Measurements from ENCODE around the gene XKR7.
"Not testable (repeated sequence)": the region's sequence is repeated elsewhere in the genome, so short reads cannot be mapped to it uniquely, and the experiment has no call there.

The XKR7 gene, protein sequence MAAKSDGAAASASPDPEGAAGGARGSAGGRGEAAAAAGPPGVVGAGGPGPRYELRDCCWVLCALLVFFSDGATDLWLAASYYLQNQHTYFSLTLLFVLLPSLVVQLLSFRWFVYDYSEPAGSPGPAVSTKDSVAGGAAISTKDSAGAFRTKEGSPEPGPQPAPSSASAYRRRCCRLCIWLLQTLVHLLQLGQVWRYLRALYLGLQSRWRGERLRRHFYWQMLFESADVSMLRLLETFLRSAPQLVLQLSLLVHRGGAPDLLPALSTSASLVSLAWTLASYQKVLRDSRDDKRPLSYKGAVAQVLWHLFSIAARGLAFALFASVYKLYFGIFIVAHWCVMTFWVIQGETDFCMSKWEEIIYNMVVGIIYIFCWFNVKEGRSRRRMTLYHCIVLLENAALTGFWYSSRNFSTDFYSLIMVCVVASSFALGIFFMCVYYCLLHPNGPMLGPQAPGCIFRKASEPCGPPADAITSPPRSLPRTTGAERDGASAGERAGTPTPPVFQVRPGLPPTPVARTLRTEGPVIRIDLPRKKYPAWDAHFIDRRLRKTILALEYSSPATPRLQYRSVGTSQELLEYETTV

DNA sequence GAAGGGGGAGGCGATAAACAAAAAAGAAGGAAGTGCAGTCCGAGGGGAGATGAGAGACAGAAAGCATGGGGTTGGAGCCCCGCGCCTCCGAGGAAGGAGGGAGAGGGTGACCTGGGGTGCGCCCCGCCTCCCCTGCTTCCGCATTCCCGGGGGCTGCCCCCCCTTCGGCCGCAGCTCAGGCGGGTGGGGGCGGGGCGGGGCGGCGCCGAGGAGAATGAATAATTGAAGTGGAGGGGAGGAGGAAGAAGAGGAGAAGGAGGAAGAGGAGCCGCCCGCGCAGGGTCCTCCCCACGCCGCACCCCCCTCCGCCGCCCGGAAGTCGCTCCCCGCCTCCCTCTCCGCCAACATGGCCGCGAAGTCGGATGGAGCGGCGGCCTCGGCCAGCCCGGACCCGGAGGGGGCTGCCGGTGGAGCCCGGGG lies at the start of gene XKR7:
TSS of gene XKR7 (plus strand) at position 322 of the 420 bp plus-strand sequence. CDS start at position 347, 25 bp downstream.
- DNase-seq: no peak

DNA sequence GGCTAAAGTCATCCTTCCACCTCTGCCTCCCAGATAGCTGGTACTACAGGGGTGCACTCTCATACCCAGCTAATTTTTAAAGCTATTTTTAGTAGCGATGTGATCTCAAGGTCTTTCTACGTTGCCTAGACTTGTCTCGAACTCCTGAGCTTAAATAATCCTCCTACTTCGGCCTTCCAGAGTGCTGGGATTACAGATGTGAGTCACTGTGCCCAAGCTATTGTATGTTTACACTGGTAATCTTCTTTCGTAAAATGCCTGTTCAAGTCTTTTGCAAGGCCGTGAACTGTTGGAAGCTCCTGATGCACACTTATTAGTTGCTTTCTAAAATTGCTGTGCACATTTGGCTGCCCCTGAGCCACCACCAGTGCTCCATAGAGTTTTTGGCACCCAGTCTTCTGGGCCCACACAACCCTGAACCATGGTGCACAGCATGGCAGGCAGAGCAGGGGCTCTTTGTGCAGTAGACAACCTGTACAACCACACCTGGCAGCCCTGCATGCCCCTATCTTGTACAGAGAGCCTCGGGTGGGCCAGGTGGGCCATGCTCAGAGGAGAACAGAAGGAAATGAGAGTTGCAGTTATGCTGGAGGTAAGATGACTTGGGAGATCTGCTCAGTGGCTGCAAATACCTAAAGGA lies 49.4 kb upstream of the XKR7 start:
- DNase-seq: no peak

DNA sequence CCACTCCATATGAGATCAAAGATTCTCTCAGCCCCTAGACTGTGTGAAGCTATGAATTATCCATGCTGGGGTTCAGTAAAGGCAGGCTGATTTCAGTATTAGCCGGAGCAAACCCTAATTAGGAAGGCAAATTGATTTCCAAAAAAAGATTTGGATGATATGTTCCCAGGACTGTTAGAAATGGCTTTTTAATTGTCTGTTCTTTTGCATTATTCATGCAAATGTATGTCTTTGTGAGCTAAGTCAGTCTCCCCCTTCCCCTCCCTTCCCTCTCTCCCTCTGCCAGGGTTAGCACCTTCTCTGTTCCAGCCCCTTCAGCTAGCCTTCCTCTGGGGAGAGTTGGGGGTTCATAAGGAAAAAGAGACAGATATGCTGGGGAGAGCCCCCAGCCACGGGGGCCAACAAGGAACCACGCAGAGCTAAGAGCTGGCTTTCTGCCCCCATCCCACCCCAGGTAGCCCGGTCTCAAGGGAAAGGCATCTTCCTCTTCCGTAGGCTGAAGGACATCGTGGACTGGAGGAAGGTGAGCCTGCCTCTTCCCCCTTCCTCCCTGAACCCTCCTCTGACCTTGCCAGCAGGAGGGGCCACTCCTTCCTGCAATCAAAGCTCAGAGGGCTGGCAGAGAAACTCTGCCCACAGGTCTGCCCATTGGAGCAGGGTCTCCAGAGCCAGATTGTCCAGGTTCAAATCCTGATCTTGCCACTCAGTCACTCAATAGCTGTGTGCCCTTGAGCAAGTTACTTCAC lies 48.4 kb upstream of the XKR7 start:
- DNase-seq: no peak

DNA sequence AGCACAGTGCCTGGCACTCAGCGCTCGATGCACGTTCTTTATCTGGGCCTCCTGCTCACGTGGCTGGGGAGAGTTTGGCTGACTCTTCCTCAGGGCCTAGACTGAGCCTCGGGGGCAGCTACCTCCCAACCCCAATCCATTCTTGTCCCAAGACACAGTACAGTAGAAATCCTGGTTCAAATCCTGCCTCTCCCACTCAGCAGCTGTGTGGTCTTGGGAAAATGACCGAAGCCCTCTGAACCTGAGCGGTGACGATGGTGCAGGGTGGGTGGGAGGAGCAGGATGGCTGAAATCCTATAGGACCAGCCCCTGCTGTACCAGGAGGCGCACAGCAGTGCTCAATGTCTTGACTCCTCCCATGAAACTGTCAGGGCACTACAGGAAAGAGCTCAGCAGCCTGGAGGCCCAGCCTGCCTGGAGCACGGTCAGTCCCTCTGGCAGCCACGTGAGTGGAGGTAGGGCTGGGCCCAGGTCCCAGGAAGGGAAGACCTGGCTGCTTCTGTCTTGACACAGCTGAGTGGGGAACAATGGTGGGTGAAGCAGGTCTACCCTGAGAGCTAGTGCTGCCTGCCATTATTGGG lies 47.6 kb upstream of the XKR7 start:
- no peak for DNase-seq

DNA sequence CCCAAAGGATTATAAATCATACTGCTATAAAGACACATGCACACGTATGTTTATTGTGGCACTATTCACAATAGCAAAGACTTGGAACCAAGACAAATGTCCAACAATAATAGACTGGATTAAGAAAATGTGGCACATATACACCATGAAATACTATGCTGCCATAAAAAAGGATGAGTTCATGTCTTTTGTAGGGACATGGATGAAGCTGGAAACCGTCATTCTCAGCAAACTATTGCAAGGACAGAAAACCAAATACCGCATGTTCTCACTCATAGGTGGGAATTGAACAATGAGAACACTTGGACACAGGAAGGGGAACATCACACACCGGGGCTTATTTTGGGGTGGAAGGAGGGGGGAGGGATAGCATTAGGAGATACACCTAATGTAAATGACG lies 46.5 kb upstream of the XKR7 start:
- DNase-seq: not testable (repeated sequence)

DNA sequence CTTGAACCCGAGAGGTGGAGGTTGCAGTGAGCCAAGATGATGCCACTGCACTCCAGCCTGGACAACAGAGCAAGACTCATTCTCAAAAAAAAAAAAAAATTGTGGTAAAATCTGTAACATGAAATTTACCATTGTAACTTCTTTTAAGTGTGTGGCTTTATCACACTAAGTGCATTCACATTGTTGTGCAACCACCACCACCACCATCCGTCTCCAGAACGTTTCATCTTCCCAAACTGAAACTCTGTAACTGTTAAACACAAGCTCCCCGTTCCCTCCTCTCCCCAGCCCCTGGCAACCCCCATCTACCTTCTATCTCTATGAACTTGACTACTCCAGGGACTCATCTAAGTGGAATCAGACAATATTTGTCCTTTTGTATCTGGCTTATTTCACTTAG lies 45.8 kb upstream of the XKR7 start:
- no peak for DNase-seq

DNA sequence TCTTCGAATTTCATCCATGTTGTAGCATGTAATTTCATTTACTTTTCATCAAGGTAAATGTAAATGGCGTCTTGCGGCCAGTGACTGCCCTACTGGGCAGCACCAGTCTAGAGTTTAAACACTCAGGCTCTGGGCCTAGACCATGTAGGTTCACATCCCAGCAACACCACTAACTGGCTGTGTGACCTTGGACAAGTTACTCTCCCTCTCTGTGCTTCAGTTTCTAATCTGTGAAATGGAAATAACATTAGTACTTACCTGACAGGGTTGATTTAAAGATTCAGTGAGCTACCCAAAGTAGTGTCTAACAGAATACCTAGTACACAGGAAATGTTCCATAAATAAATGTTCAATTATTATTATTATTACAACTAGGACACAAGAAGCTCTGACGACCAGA lies 45.4 kb upstream of the XKR7 start:
- no peak for DNase-seq

DNA sequence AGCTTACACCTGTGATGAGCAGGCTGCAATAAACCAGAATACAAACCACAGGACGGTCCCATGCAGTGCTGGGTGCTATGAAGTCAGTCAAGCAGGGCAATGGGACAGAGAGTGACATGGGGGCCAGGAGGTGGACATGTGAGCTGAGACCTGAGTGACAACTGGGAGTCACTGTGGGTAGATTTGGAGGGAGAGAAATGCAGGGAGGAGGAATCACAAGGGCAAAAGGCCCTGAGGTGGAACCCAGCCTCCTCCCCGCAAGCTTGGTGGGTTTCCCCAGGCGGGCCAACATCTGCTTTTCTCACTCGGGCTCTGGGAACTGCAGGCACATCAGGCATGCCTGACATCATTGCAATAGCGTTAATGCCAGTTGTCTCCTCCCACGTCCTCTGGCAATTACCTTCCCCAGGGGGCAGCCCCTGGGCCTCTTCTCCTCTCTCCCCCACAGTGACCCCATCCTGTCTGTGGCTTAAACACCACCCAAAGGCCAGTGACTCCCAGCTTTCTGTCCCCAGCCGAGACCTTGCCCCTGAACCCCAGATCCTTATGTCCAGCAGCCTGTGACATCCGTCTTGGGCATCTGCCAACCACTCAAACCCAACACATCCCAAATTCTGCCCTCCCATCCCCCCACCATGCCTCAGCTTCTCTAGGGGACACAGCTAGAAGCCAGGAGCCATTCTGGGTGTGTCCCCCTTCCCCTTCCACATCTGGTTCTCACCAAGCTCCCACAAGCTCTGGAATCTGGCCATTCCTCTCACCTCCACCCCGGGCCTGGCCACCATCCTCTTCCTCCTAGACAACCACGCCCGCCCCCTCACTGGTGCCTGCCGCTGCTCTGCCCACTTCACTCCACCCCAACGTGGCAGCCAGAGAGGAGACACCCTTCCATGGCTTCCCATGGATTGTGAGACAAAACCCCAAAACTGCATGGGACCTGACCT lies 44.3 kb upstream of the XKR7 start:
- no peak for DNase-seq

DNA sequence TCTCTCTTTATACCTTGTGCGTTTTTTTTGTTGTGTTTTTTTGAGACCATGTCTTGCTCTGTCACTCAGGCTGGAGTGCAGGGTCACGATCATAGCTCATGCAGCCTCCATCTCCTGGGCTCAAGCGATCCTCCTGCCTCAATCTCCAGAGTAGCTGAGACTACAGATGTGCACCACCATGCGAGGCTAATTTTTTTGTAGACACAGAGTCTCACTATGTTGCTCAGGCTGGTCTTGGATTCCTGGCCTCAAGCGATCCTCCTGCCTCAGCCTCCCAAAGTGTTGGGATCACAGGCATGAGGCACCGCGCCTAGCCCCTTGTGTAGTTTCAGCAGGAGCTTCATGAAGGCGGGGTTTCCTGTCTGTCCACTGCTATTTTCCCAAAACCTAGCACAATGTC lies 43.4 kb upstream of the XKR7 start:
- DNase-seq: no peak

DNA sequence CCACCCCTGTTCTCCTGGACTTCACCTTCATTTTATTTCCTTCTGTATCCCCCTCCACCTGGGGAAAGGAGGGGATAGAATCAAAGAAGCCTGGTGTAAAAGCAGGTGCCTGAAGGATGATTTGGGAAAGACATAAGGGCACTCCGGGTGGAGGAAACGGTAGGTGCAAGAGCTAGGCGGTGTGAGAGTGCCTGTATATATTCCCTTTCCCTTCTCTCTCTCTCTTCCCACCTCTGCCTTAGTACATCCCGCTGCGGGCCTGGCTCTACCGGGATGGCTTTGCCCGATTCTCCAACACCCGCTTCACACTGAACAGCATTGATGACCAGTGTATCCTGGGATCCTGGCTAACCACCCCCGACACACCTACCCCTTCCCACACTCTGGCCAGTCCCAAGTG lies 42.3 kb upstream of the XKR7 start:
- DNase-seq: no peak

DNA sequence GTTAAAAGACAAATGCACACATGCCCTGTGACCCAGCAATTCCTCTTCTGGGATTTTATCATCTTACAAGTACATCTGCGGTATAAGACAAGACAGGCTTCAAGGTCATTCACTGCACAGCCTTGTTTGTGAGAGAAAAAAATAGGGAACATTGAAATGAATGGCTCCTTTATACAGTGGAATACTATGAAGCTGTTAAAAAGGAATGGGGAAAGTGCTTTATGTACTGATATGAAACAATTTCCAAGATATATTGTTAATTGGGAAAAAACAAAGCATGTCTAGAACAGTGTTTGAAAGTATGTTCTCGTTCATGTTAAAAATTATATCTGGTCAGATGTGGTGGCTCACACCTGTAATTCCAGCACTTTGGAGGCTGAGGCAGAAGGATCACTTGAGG lies 41.5 kb upstream of the XKR7 start:
- no peak for DNase-seq

DNA sequence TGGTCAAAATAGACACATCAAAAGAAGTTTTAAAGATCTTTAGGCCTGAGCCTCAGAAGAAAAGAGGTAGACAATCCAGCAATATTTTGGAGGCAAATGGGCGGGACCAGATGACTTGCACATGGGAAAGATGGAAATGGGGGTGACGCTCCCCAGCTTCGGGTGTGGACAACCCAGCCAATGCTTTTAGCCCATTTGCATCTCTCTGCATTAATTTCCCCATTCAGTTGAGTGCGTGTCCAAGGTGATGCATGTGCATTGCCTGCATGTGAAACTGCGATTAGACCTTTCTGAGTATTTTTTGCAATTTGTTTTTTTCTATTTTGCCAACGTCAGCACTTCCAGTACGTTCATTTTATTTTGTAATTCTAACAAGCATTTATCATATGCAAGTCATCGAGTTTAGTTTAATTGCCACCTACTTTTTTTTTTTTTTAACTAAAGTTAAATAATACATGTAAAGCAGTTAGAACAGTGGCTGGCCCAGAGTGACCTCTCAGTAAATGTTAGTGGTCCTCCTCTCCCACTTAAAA lies 40.3 kb upstream of the XKR7 start:
- DNase-seq: no peak

DNA sequence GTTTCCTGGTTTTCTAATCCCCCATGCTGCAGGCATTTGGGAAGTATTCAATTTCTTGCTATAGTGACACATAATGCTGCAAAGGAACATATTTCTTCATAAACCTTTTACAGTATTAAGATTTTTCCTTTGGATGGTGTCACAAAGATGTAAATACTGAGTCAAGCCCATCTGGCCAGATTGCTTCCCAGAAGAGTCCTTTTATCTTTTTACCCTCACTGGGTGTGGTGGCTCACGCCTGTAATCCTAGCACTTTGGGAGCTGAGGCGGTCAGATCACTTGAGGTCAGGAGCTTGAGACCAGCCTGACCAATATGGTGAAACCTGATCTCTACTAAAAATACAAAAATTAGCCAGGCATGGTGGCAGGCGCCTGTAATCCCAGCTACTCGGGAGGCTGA lies 38.3 kb upstream of the XKR7 start:
- not testable (repeated sequence) for DNase-seq

DNA sequence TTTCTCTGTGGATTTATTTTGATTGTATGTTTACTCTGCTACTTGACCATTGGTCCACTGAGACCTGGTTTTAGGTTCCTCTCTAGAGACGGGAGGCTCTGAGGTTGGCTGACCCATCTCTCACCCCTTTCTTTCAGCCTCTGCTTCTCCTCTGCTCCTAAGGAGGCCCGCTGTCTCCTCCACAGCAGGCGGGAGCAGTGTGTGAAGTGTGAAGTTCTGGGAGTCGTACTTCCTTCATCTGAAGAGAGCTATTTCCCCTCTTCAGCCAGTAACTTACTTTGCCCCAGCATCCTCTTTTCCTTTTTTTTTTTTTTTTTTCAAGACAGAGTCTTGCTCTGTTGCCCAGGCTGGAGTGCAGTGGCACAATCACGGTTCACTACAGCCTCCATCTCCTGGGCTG lies 37.2 kb upstream of the XKR7 start:
- no peak for DNase-seq

DNA sequence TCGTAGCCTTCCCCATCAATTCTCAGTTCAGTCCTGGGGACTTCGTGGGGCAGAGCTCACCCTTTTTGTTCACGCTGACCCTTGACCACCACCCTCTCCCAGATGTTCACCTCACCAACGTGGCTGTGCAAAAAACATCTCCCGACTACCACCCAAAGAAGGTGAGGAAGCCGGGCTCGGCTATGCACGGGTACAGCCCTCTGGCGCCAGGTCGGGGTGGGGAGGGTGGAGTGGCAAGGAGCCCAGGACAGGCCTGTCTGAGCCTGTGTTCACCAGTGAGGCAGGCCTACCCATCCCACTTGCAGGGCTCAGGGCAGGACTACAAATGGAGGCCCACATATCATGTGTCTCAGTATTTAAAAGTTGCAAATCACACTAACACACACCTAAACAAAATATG lies 34.3 kb upstream of the XKR7 start:
- no peak for DNase-seq

DNA sequence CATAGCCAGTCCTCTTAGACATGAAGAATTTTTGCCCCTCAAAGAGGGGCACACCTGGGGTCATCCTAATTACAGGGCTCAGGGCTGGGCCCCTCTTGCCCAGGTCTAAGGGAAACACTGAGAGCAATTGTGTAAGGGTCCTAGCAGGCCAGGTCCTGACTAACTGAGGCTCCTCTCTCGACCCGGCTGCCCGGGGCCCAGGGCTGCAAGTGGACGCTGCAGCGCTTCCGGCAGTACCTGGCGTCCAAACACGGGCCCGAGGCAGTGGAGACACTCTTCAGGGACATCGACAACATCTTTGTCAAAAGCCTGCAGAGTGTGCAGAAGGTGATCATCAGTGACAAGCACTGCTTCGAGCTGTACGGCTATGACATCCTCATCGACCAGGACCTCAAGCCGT lies 33.5 kb upstream of the XKR7 start:
- no peak for DNase-seq

DNA sequence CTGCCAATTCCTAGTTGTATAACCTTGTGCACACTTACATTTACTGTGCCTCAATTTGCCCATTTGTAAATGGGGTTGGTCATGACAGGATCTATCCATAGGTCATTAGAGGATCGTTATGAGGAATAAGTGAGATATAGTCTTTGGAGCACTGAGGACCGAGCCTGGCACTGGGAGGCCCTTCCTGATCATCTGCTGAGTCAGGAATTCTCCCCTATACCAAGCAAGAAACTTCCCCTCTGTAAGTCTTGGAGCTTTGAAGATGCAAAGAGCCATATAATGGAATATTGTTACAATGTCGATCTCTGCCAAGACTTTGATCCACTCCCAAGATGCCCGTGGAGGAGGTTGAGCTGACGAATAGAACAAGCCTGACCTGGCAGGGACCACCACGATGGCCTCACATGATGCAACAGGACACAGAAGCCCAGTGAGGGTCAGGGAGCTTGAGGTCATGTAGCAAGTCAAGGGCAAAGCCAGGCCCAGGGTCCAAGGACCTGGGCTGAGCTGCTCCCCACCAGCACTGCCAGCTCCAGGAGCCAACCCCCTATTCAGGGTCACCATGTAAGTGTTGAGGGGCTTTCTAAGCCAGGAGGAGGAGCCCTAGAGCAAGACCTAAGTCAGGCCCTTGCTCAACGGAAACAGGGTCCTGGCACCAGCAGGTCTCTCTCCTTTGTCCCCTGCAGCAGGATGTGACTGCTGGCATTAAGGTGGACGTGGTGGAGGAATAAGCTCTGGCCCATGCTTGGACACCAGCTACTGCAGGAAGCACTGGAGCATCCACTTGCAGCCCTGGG lies 32.8 kb upstream of the XKR7 start:
- no peak for DNase-seq

DNA sequence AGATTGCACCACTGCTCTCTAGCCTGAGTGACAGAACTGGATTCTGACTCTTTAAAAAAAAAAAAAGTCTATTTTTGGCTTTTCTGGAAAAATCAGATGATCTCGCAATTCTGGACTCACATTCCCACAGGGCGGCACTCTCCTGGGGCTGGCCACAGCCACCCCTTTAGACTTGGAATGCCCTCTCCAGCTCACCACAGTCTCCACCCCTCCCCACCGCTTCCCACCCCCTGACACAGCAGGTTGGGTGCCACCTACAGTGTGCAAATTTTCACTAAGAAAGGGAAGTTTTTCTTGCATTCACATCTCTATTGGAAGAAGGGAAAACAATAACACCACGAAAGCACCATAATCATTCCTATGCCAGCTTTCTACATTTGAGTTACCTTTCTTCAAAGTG lies 31.5 kb upstream of the XKR7 start:
- no peak for DNase-seq

DNA sequence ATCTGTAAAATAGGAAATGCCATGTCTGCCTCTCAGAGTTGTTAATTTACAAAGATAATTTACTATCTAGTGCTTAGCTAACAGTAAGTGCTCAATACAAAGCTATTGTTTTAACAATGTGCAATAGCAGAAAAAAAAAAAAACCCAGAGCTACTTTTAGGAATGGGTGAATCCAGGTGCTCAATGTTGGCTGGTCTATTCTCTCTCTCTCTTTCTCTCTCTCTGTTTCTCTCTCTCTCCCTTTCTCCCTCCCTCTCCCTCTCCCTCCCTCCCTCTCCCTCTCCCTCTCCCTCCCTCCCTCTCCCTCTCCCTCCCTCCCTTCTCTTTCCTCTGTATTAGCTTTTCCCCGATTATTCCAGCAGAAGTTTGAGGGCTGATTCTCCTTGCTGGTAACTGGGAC lies 30.1 kb upstream of the XKR7 start:
- DNase-seq: no peak

DNA sequence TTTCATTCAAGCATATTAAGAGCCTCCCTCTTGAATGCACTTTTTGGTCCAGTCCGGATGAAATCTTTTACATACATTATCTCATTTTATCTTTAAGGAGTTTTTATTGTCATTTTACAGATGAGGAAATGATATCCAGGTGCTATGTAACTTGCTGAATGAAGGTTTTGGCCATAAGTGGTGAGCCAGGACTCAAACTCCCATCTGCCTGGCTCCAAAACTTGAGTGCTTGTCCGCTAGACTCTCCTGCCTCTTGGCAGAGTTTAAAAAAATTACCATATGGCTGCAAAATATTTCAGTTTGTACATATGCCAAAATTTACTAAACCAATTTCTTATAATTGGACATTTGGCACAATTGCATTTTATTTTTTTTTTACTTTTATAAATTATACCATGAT lies 28.3 kb upstream of the XKR7 start:
- no peak for DNase-seq

DNA sequence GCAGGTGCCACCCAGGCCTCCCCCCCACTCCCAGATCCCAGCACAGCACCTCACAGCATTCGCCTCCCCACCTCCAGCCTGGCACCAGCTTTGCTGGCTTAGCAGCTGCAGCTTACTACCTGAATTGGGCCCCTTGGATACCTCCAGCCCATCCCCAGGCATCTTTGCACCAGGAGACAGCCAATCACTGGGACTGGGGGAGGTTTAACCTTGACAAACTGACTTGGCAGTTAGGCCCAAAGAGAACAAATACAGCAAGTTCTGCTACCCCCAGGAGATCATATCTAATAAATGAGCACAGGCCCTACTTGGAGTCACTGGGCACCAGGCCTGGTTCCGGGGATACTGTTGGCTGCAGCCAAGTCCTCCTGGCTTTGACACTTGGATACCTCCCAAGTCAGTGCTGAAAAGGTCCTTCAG lies 24.9 kb upstream of the XKR7 start:
- DNase-seq: no peak
